Hepatocyte (in vitro differentiated cells): ENCODE data around the gene RGS3. TPM values are rescaled to one million over a fixed set of nuclear protein-coding genes. Genes with fewer than 3 reads are reported as not detected.

Experiments used
- DNase-seq: peaks from one replicate; pipeline ENCODE4 v3.0.0-alpha.2; 2016; ENCODE audit warnings: low spot score
- H2AFZ ChIP-seq: fragments of 200-600 bp; sonication (generic); 2 replicates; pipeline ENCODE4 v1.6.0; 2016; ENCODE audit warnings: antibody characterized with exemption, mild to moderate bottlenecking
- H3K27ac ChIP-seq: fragments of 200-600 bp; sonication (generic); 2 replicates; pipeline ENCODE4 v1.5.1; 2016; ENCODE audit warnings: mild to moderate bottlenecking
- H3K27me3 ChIP-seq: fragments of 200-600 bp; sonication (generic); 2 replicates; pipeline ENCODE4 v1.6.1; 2016
- H3K36me3 ChIP-seq: fragments of 200-600 bp; sonication (generic); replicated peaks from 2 replicates; pipeline ENCODE4 v1.5.1; 2016; ENCODE audit warnings: low read depth; ENCODE audit not compliant: insufficient read depth
- H3K4me1 ChIP-seq: fragments of 200-600 bp; sonication (generic); 2 replicates; pipeline ENCODE4 v1.5.1; 2016; ENCODE audit warnings: mild to moderate bottlenecking, moderate library complexity; ENCODE audit not compliant: insufficient read depth
- H3K4me2 ChIP-seq: fragments of 200-600 bp; sonication (generic); 2 replicates; pipeline ENCODE4 v1.6.0; 2016
- H3K4me3 ChIP-seq: fragments of 200-600 bp; sonication (generic); 2 replicates; pipeline ENCODE4 v1.5.1; 2016; ENCODE audit warnings: mild to moderate bottlenecking
- H3K79me2 ChIP-seq: fragments of 200-600 bp; sonication (generic); 2 replicates; pipeline ENCODE4 v1.6.0; 2017; ENCODE audit warnings: mild to moderate bottlenecking
- H3K9me2 ChIP-seq: fragments of 200-600 bp; sonication (generic); replicated peaks from 2 replicates; pipeline ENCODE4 v1.6.0; 2017; ENCODE audit warnings: mild to moderate bottlenecking; ENCODE audit not compliant: insufficient read depth
- H3K9me3 ChIP-seq: fragments of 200-600 bp; sonication (generic); 2 replicates; pipeline ENCODE4 v1.5.1; 2016; ENCODE audit warnings: low read depth, mild to moderate bottlenecking
- H4K20me1 ChIP-seq: fragments of 200-600 bp; sonication (generic); 2 replicates; pipeline ENCODE4 v1.6.0; 2016; ENCODE audit warnings: mild to moderate bottlenecking; ENCODE audit not compliant: insufficient read depth, poor library complexity, severe bottlenecking
- EZH2 ChIP-seq: fragments of 200-600 bp; sonication (generic); IDR thresholded peaks from 2 replicates; pipeline ENCODE4 v1.6.1; 2016; ENCODE audit warnings: antibody characterized with exemption, mild to moderate bottlenecking, borderline replicate concordance
- EZH2phosphoT487 ChIP-seq: fragments of 200-600 bp; sonication (generic); IDR thresholded peaks from one replicate; pipeline ENCODE4 v1.6.1; 2018; ENCODE audit warnings: antibody characterized with exemption, mild to moderate bottlenecking, low read depth, moderate library complexity; ENCODE audit not compliant: unreplicated experiment, severe bottlenecking
- WGBS: methylation state at CpG from one replicate; pipeline ENCODE4 v1.1.6; 2016; ENCODE audit warnings: low lambda C conversion rate; ENCODE audit errors: missing lambda C conversion rate; 5-methylcytosine and 5-hydroxymethylcytosine counted together
- polyA plus RNA-seq: library from polyadenylated mRNA; unstranded; fragments of >200 nt; fragmentation: Nextera tagmentation; extraction: Ambion mirVana; gene quantifications from 2 replicates; pipeline ENCODE4 v1.2.1, GENCODE V29; 2016
- total RNA-seq: library from RNA; depleted of rRNA; stranded (reverse); fragments of >200 nt; gene quantifications from 2 replicates; pipeline ENCODE4 v1.2.3, GENCODE V29; 2014
- TF ChIP-seq, protein P1 (sequence below): fragments of 200-600 bp; sonication (generic); IDR thresholded peaks from 2 replicates; pipeline ENCODE4 v1.5.1; 2016; ENCODE audit warnings: antibody characterized with exemption, mild to moderate bottlenecking; ENCODE audit not compliant: poor library complexity

RGS3 gene
- total and polyA plus RNA-seq, 2 experiments from 2014 or later = 48.0 to 62.7 TPM

DNA sequence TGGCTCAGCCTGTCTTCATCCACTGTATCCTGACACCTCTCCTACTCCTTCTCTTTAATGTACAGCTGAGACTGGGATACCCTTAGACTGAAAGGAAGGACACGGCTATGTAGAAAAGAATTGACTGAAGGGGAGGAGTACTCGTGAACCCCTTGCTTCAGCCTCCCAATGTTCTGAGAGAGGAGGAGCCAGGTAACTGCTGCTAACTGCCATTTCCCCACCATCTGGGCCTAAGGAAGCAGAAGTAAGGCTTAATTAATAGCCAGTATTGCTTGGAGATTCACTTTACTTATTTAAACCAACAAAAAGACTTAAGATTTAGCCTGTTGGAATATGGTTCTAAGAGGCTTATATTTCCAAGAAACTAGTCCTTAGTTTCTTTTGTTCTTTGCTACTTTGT is 18.8 kb upstream of the RGS3 start:
- Histone ChIP-seq H3K4me1 (no peaks in the 10 kb centered on the region), H3K9me3 (no peaks in the 10 kb centered on the region), H3K36me3 (no peaks in the 10 kb centered on the region), H2AFZ (no peak overlapping the region), H4K20me1 (no peaks in the 10 kb centered on the region), H3K4me2 (no peak overlapping the region), H3K79me2 (no peaks in the 10 kb centered on the region), H3K27me3 (no peaks in the 10 kb centered on the region), H3K9me2 (no peaks in the 10 kb centered on the region), H3K27ac (no peak overlapping the region), H3K4me3 (no peak overlapping the region)
- TF ChIP-seq EZH2phosphoT487 (no peak), EZH2 (no peak)
- TF ChIP-seq, protein P1, sequence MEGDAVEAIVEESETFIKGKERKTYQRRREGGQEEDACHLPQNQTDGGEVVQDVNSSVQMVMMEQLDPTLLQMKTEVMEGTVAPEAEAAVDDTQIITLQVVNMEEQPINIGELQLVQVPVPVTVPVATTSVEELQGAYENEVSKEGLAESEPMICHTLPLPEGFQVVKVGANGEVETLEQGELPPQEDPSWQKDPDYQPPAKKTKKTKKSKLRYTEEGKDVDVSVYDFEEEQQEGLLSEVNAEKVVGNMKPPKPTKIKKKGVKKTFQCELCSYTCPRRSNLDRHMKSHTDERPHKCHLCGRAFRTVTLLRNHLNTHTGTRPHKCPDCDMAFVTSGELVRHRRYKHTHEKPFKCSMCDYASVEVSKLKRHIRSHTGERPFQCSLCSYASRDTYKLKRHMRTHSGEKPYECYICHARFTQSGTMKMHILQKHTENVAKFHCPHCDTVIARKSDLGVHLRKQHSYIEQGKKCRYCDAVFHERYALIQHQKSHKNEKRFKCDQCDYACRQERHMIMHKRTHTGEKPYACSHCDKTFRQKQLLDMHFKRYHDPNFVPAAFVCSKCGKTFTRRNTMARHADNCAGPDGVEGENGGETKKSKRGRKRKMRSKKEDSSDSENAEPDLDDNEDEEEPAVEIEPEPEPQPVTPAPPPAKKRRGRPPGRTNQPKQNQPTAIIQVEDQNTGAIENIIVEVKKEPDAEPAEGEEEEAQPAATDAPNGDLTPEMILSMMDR = no peak
- WGBS = 87% methylated on average over 2 of the region's 2 CpGs
- no peak for DNase-seq

- H4K20me1 ChIP-seq = no peaks in the 10 kb centered on the region
- no peak overlapping the region for H3K27ac ChIP-seq
- no peaks in the 10 kb centered on the region for H3K9me2 ChIP-seq
- H3K4me1 ChIP-seq = no peaks in the 10 kb centered on the region
- no peak overlapping the region for H2AFZ ChIP-seq
- H3K4me3 ChIP-seq = no peak overlapping the region
- H3K79me2 ChIP-seq = no peaks in the 10 kb centered on the region
- H3K27me3 ChIP-seq = no peaks in the 10 kb centered on the region
- 56% methylated on average over 3 of the region's 3 CpGs for WGBS
- no peaks in the 10 kb centered on the region for H3K9me3 ChIP-seq
- TF ChIP-seq, protein P1 = peak; percentile 70
- TF ChIP-seq EZH2 = no peak
- no peaks in the 10 kb centered on the region for H3K36me3 ChIP-seq
- DNase-seq = peak; percentile 56
- no peak overlapping the region for H3K4me2 ChIP-seq
Measured at GRCh38 chr9:113446323-113446740, 17.2 kb upstream of the RGS3 start.

DNA sequence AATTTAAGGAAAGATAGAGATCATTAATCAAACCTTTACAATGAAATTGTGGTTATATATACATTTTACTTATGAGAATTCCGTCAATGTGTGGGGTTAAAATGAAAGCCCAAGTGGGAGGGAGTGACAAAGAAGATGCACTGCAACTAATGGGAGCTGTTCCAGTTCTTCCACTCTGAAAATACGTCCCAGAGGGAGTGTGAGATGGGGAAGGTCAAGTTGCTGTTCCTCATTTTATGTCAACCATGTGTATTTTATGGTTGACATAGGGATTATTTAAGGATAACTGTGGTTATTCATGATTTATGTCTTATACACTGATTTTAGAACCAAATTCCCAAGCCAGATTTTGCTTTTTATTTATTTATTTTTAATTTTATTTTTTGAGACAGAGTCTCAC is 14.2 kb upstream of the RGS3 start:
- 79% methylated on average over 2 of the region's 2 CpGs for WGBS
- H4K20me1 ChIP-seq = no peaks in the 10 kb centered on the region

More for the DNA sequence above, 14.2 kb upstream of the RGS3 start:
- no peak for DNase-seq
- Histone ChIP-seq H3K36me3 (no peaks in the 10 kb centered on the region), H3K9me3 (no peaks in the 10 kb centered on the region), H3K27me3 (no peaks in the 10 kb centered on the region), H3K27ac (no peak overlapping the region), H3K4me2 (no peak overlapping the region), H2AFZ (no peak overlapping the region), H3K9me2 (no peaks in the 10 kb centered on the region), H3K4me3 (no peak overlapping the region), H3K79me2 (no peaks in the 10 kb centered on the region), H3K4me1 (peaks cover 6% of the 10 kb centered on the region)
- TF ChIP-seq, protein P1 = no peak
